GM20000 (cell line): ENCODE data around the gene ADGRD1.
A peak's percentile ranks its signal among the peaks of the same experiment; 100 is the strongest.

Experiments used
- DNase-seq: peaks from one replicate; pipeline ENCODE4 v3.0.0; 2012; ENCODE audit warnings: low spot score
- TF ChIP-seq, protein P1 (sequence below): IDR thresholded peaks from 2 replicates; pipeline ENCODE4 v1.5.1; 2012; ENCODE audit warnings: mild to moderate bottlenecking, control low read depth; ENCODE audit errors: extremely low read depth, missing control alignments

Gene ADGRD1

DNA sequence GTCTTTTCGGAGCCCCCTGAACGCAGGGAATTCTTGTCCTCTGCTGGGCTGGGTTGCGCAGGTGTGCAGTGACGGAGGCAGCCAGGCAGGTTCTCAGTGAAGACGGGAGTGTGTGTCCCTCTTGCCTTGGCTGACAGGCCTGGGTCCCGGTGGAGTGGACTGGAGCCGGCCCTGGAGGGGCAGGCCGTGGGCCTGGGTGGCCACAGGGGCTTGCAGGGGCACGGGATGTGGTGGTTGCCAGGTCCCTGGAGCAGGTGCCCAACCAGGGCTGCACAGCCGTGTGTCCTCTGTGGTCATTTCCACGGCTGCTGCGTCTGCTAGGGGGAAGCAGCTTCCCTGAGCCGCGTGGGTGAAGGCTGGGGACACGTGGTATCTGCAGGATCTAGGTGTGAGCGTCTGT, 79.8 kb downstream of the ADGRD1 start:
- TF ChIP-seq, protein P1, sequence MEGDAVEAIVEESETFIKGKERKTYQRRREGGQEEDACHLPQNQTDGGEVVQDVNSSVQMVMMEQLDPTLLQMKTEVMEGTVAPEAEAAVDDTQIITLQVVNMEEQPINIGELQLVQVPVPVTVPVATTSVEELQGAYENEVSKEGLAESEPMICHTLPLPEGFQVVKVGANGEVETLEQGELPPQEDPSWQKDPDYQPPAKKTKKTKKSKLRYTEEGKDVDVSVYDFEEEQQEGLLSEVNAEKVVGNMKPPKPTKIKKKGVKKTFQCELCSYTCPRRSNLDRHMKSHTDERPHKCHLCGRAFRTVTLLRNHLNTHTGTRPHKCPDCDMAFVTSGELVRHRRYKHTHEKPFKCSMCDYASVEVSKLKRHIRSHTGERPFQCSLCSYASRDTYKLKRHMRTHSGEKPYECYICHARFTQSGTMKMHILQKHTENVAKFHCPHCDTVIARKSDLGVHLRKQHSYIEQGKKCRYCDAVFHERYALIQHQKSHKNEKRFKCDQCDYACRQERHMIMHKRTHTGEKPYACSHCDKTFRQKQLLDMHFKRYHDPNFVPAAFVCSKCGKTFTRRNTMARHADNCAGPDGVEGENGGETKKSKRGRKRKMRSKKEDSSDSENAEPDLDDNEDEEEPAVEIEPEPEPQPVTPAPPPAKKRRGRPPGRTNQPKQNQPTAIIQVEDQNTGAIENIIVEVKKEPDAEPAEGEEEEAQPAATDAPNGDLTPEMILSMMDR, result no peak
- DNase-seq, result no peak

DNA sequence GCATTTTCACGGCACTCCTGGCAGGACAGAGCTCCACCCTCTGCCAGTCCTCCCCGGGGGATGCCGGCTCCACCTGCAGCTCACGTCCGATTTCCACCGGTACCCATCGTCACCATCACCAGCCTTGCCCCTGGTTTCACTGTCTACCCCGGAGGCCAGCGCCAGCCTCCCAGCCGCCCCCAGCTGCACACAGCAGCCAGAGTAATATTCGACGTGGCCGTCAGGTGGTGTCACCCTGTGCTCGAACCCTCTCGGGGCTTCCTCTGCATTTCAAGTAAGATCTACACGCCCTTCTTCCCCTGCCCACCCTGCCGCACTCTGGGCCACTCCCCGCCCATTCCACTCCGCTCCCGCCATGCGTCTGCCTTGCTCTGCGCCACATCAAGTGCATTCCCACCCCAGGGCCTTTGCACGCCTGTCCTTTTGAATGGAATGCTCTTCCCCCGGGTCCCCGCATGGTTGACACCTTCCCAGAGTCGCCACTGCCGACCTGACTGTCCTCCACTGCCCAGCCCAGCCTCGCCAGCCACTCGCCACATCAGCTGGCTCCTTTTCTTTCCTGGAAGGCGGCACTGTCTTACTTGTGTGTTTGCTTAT, 80.3 kb downstream of the ADGRD1 start:
- TF ChIP-seq, protein P1, result no peak
- DNase-seq, result no peak

DNA sequence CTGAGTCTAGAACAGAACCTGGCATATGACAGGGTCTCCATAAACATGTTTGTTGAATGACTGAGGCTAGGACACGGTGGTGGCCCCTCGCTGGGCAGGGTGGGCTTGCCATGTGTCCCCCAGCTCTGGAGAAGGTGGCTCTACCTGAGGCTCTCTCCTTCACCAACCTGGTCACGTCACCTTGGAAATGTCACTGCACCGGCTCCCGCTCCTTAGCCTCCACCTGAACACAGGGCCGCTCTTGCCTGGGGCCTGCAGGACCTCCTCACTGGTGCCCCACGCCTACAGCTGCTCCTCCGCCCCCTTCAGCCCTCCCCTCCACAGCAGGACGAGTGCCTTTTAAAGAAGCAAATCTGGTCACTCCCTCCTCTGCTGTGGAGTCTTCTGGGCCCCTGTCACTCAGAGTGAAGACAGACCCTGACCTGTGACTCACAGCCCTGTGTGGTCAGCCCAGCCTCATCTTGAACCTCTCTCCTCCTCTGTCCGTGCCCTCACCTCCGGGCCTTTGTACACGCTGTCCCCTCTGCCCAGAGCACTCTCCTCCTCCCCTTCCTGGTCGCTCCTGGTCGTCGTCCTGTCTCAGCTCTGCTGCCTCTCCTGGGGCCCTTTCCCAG, 81.0 kb downstream of the ADGRD1 start:
- TF ChIP-seq, protein P1, result no peak

DNA sequence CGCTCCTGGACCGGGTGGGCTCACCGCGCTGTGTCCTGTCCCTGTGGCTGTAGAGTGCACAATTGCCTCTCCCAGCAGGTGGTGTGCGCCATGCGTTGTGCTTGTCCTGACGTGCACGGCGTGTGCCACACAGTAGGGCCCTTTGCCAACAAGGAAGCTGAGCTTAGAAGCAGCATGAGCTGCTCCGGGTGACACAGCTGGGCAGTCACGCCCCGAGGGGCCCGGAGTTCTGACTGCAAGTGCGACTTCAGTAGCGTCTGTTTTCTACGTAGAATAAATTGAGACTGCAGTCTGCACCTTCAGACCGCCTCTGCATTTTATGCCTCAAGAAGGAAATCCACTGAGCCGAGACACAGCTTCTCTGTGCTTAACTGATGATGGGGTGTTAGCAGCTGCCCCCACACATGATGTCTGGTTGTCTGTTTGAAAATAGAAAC, 81.6 kb downstream of the ADGRD1 start:
- peak; percentile 73 for DNase-seq
- TF ChIP-seq, protein P1, result no peak

More for the DNA sequence above, 81.0 kb downstream of the ADGRD1 start:
- DNase-seq, result no peak

DNA sequence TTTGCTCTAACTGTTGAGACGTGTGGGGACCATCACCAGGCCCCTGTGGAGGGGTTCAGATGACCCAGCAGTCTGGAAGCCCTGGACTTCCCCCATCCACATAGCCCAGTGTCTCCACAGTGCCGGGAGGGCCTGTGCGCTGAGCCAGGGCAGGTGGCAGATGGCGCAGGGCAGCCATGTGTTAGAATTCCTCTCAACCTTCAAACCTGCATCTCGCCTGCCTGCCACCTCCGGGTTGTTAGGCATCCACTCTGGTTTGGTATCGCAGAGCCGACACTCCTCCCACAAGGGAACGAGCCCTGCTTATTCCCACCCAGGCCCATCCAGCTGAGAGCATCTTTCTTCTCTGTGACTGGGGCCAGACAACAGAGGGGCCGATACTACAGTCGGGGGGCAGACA, 84.5 kb downstream of the ADGRD1 start:
- TF ChIP-seq, protein P1, result no peak
- no peak for DNase-seq

DNA sequence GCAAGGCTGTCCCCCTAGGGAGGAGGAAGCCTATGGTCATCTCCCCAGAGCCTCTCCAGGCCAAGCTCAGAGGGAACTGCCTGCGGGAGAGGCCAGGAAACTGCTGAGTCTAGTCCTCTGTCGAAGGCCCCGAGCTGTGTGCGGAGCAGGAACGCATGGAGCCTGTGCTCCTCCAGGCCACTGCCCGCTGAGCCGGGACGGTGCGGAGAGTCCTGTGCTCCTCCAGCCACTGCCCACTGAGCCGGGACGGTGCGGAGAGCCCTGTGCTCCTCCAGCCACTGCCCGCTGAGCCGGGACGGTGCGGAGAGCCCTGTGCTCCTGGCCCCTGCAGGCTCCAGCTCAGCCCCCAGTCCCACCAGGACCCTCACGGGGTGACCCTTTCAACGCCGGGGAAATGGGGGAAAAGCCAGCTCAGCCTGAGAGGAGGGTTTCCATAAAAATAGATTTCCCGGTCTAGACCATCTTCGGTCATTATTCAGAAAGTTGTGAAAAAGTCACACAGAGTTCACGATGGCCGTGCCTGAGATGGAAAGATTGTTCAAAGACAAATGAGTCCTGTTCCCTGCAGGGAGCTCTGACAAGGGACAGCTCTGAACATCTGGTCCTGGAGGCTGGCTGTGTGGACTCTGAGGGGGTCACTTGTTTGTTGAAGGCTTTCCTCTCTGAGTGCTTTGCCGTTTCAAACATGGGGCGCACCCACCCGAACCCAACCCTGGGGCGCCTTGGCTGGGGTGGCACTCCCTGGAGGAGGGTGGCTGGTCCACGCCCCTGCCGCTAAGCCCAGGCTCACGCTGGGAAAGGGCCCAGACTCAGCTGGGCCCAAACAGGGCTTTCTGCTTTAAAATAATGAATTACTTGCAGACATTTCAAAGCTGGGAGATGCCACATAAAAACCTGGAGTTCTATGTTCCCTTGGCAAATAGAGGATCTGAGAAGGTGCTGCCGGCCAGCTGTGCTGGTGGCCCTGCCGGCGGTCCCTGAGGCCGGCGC, 85.5 kb downstream of the ADGRD1 start:
- no peak for DNase-seq
- TF ChIP-seq, protein P1, result no peak

DNA sequence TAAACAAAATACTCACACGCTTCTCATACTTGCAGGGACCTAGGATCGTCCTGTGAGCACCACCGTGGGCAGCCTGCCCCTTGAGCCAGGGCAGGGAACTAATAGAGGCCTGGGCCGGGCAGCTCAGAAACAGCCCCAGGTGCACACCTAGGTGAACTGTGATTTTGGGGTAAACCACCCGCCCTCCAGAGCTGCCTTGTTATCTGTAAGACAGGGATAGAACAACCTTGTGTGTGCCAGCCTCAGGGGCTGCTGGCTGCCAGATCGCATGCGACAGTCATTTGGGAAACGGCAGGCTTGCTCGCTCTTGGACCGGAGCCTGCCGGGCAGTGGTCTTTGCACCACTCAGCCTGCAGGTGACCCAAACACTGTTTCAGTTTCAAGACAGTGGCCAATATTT, 86.8 kb downstream of the ADGRD1 start:
- TF ChIP-seq, protein P1, result no peak
- DNase-seq, result no peak
